BLaER1 treated with 17β-estradiol and CSF1 and Interleukin-3, amounts not matched to agents 10 nM and 100 nM (cell line): ENCODE measurements around the gene CNOT2.

Experiments
- H3K27ac ChIP-seq, 11 experiments: shearing (Covaris generic); formaldehyde crosslinking; 2 replicates each; pipeline ENCODE4 v1.8.1; 2022
- H3K27me3 ChIP-seq, 11 experiments: shearing (Covaris generic); formaldehyde crosslinking; 2 replicates each; pipeline ENCODE4 v1.8.1; 2022
- H3K36me3 ChIP-seq, 11 experiments: shearing (Covaris generic); formaldehyde crosslinking; 2 replicates each; pipeline ENCODE4 v1.8.1; 2022
- H3K4me1 ChIP-seq, 10 experiments: shearing (Covaris generic); formaldehyde crosslinking; 2 replicates each; pipeline ENCODE4 v1.8.1; 2022
- H3K4me2 ChIP-seq, 11 experiments: shearing (Covaris generic); formaldehyde crosslinking; 2 replicates each; pipeline ENCODE4 v1.8.1; 2022
- H3K4me3 ChIP-seq, 10 experiments: shearing (Covaris generic); formaldehyde crosslinking; 2 replicates each; pipeline ENCODE4 v1.8.1; 2022
- H3K9ac ChIP-seq, 11 experiments: shearing (Covaris generic); formaldehyde crosslinking; 2 replicates each; pipeline ENCODE4 v1.8.1; 2022
- H3K9me3 ChIP-seq, 11 experiments: shearing (Covaris generic); formaldehyde crosslinking; replicated peaks in 1 of 11; 2 replicates each; pipeline ENCODE4 v1.8.1; 2022
- H4K20me1 ChIP-seq, 11 experiments: shearing (Covaris generic); formaldehyde crosslinking; 2 replicates each; pipeline ENCODE4 v1.8.1; 2022
- Cebpa-rat ChIP-seq, 11 experiments: shearing (Covaris generic); IDR thresholded peaks; 2 replicates each; pipeline ENCODE4 v1.8.1; 2022

Gene CNOT2

DNA sequence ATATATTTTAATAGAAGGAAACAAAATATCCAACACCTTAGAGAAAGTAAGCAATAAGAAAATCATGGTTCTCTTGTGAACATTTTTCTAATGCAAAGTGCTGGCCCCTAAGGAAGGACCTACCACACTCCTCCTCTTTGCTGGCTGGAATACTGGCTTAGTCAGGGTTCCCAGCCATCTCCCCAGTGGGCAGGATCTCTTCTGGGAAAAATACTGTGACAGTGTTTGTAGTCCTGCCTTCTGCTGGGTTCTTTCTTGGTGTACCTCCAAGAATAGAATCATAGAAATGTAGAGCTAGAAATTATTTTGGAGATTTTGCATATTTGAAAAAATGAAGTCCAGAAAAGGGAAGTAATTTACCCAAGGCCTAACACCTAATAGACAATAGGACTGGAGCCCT, 154.8 kb downstream of the CNOT2 start:
- Histone ChIP-seq H3K4me2 (no peak overlapping the region), H3K4me1 (no peaks in the 10 kb centered on the region), H3K36me3 (peaks cover 0 to 10% (median 4%) of the 10 kb centered on the region in 11 experiments; a peak in 7 of 22 replicates), H4K20me1 (no peaks in the 10 kb centered on the region), H3K4me3 (no peak overlapping the region), H3K27ac (no peak overlapping the region), H3K9ac (no peak overlapping the region), H3K27me3 (no peaks in the 10 kb centered on the region), H3K9me3 (peaks cover 0 to 5% (median 0%) of the 10 kb centered on the region in 11 experiments; a peak in 2 of 22 replicates)
- TF ChIP-seq Cebpa-rat (IDR thresholded peaks at IDR 0.05), result no peak

DNA sequence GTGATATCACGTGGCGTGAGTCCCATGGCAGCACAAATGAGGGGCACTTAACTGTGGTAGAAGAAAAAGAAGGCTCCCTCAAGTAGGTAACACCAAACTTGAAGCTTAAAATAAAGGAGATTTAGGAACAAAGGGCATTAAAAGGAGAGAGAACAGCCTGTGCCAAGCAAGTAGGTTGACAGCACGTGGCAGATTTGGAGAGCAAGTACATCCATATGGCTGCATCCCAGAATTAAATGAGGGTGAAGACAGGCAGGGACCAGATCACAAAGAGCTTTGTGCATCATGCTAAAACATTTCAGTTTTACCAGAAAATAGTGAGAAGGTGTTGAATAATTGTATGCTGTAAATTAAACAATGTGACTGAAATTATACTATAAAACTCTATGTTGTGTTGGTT, 155.6 kb downstream of the CNOT2 start:
- Histone ChIP-seq H4K20me1 (no peaks in the 10 kb centered on the region), H3K4me1 (no peaks in the 10 kb centered on the region), H3K4me3 (no peak overlapping the region), H3K9me3 (peaks cover 0 to 5% (median 0%) of the 10 kb centered on the region in 11 experiments; a peak in 2 of 22 replicates), H3K27ac (no peak overlapping the region), H3K27me3 (no peaks in the 10 kb centered on the region), H3K4me2 (no peak overlapping the region), H3K36me3 (peaks cover 0 to 10% (median 4%) of the 10 kb centered on the region in 11 experiments; a peak in 7 of 22 replicates), H3K9ac (no peak overlapping the region)
- no peak for TF ChIP-seq Cebpa-rat (IDR thresholded peaks at IDR 0.05)

DNA sequence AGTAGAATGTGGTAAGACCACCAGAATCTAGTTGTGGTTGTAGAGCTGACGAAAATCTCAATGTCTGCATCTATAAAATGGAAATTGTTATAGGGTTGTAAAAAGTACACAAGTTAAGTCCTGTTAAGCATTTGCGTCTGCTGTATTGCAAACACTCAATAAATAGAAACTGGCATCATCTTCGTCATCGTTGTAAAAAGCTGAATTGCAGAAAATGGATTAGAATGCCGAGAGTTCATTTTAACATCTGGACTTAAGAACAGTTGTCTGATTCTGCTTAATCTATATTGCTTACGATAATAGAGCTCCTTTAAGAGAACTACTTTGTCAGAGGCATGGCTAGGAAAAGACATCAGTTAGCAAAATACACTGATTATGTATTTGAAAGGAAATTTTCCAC, 156.1 kb downstream of the CNOT2 start:
- H3K4me3 ChIP-seq, result no peak overlapping the region
- no peaks in the 10 kb centered on the region for H3K27me3 ChIP-seq
- no peaks in the 10 kb centered on the region for H4K20me1 ChIP-seq
- no peak for TF ChIP-seq Cebpa-rat (IDR thresholded peaks at IDR 0.05)
- peaks cover 0 to 5% (median 0%) of the 10 kb centered on the region in 11 experiments; a peak in 2 of 22 replicates for H3K9me3 ChIP-seq
- no peak overlapping the region for H3K4me2 ChIP-seq
- no peak overlapping the region for H3K9ac ChIP-seq
- no peak overlapping the region for H3K27ac ChIP-seq
- H3K36me3 ChIP-seq, result peaks cover 0 to 10% (median 4%) of the 10 kb centered on the region in 11 experiments; a peak in 7 of 22 replicates
- H3K4me1 ChIP-seq, result no peaks in the 10 kb centered on the region

DNA sequence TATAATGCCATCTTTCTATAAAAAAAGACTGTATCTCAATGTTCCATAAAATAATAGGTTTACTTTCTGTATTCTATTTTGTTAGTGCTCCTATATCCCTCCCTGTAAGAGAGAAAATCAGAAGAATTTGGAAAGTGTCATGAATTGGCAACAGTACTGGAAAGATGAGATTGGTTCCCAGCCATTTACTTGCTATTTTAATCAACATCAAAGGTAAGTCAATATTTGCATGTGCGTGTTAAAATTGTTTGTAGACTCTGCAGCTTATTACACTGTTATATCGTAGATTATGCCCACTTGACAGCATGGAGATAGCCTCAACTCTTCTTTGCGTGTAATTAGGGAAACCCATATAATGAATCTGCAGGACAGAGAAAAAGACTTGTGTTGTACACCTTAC, 156.9 kb downstream of the CNOT2 start:
- Histone ChIP-seq H3K4me1 (no peaks in the 10 kb centered on the region), H3K27me3 (no peaks in the 10 kb centered on the region), H3K9me3 (peaks cover 0 to 5% (median 0%) of the 10 kb centered on the region in 11 experiments; a peak in 2 of 22 replicates), H3K36me3 (peaks cover 0 to 10% (median 4%) of the 10 kb centered on the region in 11 experiments; a peak in 7 of 22 replicates), H3K4me3 (no peak overlapping the region), H4K20me1 (no peaks in the 10 kb centered on the region), H3K4me2 (no peak overlapping the region), H3K27ac (no peak overlapping the region), H3K9ac (no peak overlapping the region)
- no peak for TF ChIP-seq Cebpa-rat (IDR thresholded peaks at IDR 0.05)

DNA sequence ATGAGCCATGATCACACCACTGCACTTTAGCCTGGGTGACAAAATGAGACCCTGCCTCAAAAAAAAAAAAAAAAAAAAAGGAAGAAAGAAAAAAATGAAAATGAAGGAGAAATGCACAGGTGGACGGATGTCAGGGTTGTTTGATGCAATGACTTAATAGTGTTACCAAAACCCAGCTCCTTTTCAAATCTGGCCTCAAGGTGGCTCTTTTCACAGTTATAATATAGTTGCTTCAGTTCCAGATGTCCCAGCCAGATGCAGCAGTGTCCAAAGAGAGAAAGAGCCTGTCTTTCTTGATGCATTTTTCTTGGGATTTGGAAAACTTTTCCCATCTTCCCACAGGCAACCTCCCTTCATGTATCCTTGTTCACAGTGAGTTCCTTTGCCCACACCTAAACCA, 159.4 kb downstream of the CNOT2 start:
- H3K4me1 ChIP-seq, result no peaks in the 10 kb centered on the region
- H4K20me1 ChIP-seq, result no peaks in the 10 kb centered on the region
- no peak for TF ChIP-seq Cebpa-rat (IDR thresholded peaks at IDR 0.05)
- H3K4me3 ChIP-seq, result no peak overlapping the region
- no peak overlapping the region for H3K4me2 ChIP-seq
- H3K9ac ChIP-seq, result no peak overlapping the region
- peaks cover 0 to 5% (median 0%) of the 10 kb centered on the region in 11 experiments; a peak in 2 of 22 replicates for H3K9me3 ChIP-seq
- no peaks in the 10 kb centered on the region for H3K27me3 ChIP-seq
- no peak overlapping the region for H3K27ac ChIP-seq
- H3K36me3 ChIP-seq, result peaks cover 0 to 10% (median 4%) of the 10 kb centered on the region in 11 experiments; a peak in 6 of 22 replicates

DNA sequence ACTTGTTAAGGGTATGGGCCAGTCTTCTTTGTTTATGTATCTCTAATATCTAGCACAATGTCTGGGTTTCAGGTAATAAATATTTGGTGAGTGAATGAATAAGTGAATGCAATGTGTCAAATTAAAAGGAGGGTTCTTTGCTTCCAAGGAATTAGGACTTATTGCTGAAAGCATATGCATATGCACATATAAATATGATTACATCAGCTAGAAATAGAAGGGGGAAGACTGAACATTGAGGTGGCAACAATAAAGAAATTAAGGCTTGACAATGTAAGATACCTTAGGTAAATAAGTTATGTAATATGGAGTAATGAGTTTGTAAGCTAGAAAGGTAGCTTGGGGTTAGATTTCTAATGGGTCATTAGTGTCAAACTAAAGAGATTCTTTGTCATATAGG, 160.6 kb downstream of the CNOT2 start:
- Histone ChIP-seq H3K36me3 (peaks cover 0 to 10% (median 4%) of the 10 kb centered on the region in 11 experiments; a peak in 6 of 22 replicates), H3K27ac (no peak overlapping the region), H4K20me1 (no peaks in the 10 kb centered on the region), H3K9me3 (peaks cover 0 to 2% (median 0%) of the 10 kb centered on the region in 11 experiments; a peak in 2 of 22 replicates), H3K27me3 (no peaks in the 10 kb centered on the region), H3K9ac (no peak overlapping the region), H3K4me2 (no peak overlapping the region), H3K4me3 (no peak overlapping the region), H3K4me1 (no peaks in the 10 kb centered on the region)
- no peak for TF ChIP-seq Cebpa-rat (IDR thresholded peaks at IDR 0.05)
